IMR-90 (cell line): ENCODE results near the gene FARS2.

Experiments used
- BHLHE40 ChIP-seq: fragments of 150-350 bp; IDR thresholded peaks from 2 replicates; pipeline ENCODE4 v1.6.1; 2016; ENCODE audit warnings: mild to moderate bottlenecking, low read depth, low read length
- CEBPB ChIP-seq: IDR thresholded peaks from 2 replicates; pipeline ENCODE4 v1.6.1; 2012; ENCODE audit warnings: low read depth, low read length, improper control_type of control experiment
- CTCF ChIP-seq: conservative IDR thresholded peaks from 2 replicates; pipeline ENCODE4 v1.5.1; 2012; ENCODE audit warnings: mild to moderate bottlenecking, low read depth, low read length, improper control_type of control experiment
- MAZ ChIP-seq: IDR thresholded peaks from 2 replicates; pipeline ENCODE4 v1.6.1; 2012; ENCODE audit warnings: low read depth, mild to moderate bottlenecking, low read length, improper control_type of control experiment, moderate library complexity, borderline replicate concordance
- POLR2A ChIP-seq: IDR thresholded peaks from 2 replicates; pipeline ENCODE4 v1.6.1; 2012; ENCODE audit warnings: mild to moderate bottlenecking, low read depth, low read length
- RAD21 ChIP-seq: IDR thresholded peaks from 2 replicates; pipeline ENCODE4 v1.6.1; 2012; ENCODE audit warnings: low read length, improper control_type of control experiment

- TF ChIP-seq RAD21 (no peak), MAZ (no peak), CTCF (no peak), BHLHE40 (no peak), POLR2A (no peak), CEBPB (no peak)
Measured at GRCh38 chr6:5809450-5809849, 548.1 kb downstream of the FARS2 start.
